ENCODE data around the gene DIS3L2.

DIS3L2 gene

GRCh38 chr2:232255033-232255432, 293.5 kb downstream of the DIS3L2 start:
- Histone ChIP-seq H3K14ac (ENCODE audit: low read length) (no peak overlapping the region), H4K8ac (ENCODE audit: low read depth, low read length) (no peak overlapping the region)

GRCh38 chr2:232260075-232260474, 298.6 kb downstream of the DIS3L2 start:
- H3K14ac ChIP-seq (ENCODE audit: low read length) = no peak overlapping the region
- no peak overlapping the region for H3K27ac ChIP-seq (replicated peaks; ENCODE audit: low read length)
- H3K79me1 ChIP-seq (ENCODE audit: low read depth, low read length) = no peaks in the 10 kb centered on the region
- no peak overlapping the region for H3K23ac ChIP-seq (ENCODE audit: low read depth, low read length, poor library complexity)
- no peak overlapping the region for H2BK5ac ChIP-seq (ENCODE audit: low read length)
- H2AFZ ChIP-seq (ENCODE audit: low read length) = no peak overlapping the region
- H3K4me2 ChIP-seq (ENCODE audit: insufficient read depth, low read length, poor library complexity, severe bottlenecking) = no peak overlapping the region
- WGBS, 2 donors (ENCODE audit: extremely low coverage in 2 of 2, insufficient read length in 2 of 2, insufficient replicate concordance in 1 of 2) = no CpG with 5 or more reads among the region's 3 CpGs
- peaks cover 10 to 29% of the 10 kb centered on the region in 2 donors for H3K4me1 ChIP-seq (ENCODE audit: control insufficient read depth in 2 of 2, insufficient read depth in 1 of 2, low read depth in 1 of 2, low read length in 2 of 2)
- H3K4me3 ChIP-seq (ENCODE audit: low read length in 2 of 2) = no peak overlapping the region
- no peaks in the 10 kb centered on the region for H3K27me3 ChIP-seq (ENCODE audit: control insufficient read depth in 3 of 3, insufficient read depth in 3 of 3, low read depth in 1 of 3, low read length in 3 of 3)
- H2BK120ac ChIP-seq (ENCODE audit: low read depth, low read length) = no peak overlapping the region
- no peak overlapping the region for H2AK5ac ChIP-seq (ENCODE audit: low read depth, low read length)
- H2BK15ac ChIP-seq (ENCODE audit: low read length) = no peak overlapping the region
- H3K9me3 ChIP-seq (replicated peaks in 1 of 2; ENCODE audit: control insufficient read depth in 2 of 2, insufficient read depth in 1 of 2, low read depth in 1 of 2, low read length in 2 of 2) = peaks cover under 1 to 3% of the 10 kb centered on the region in 2 donors
- no peak overlapping the region for H4K91ac ChIP-seq (ENCODE audit: low read depth, low read length, poor library complexity)
- no peak overlapping the region for H3K4ac ChIP-seq (ENCODE audit: low read length)
- no peak for DNase-seq (ENCODE audit: low spot score)
- H3K36me3 ChIP-seq (replicated peaks in 1 of 2; ENCODE audit: control insufficient read depth in 2 of 2, insufficient read depth in 2 of 2, low read length in 2 of 2) = peaks cover under 1 to 12% of the 10 kb centered on the region in 2 donors
- H3K9ac ChIP-seq (ENCODE audit: low read depth, low read length, poor library complexity) = no peak overlapping the region
- no peak overlapping the region for H4K8ac ChIP-seq (ENCODE audit: low read depth, low read length)
- H3K18ac ChIP-seq (ENCODE audit: low read length) = no peak overlapping the region
- H2BK12ac ChIP-seq (ENCODE audit: low read length) = no peak overlapping the region

More at GRCh38 chr2:232255033-232255432, 293.5 kb downstream of the DIS3L2 start:
- H2BK12ac ChIP-seq (ENCODE audit: low read length) = no peak overlapping the region
- no peak overlapping the region for H3K9ac ChIP-seq (ENCODE audit: low read depth, low read length, poor library complexity)
- WGBS, 2 donors (ENCODE audit: extremely low coverage in 2 of 2, insufficient read length in 2 of 2, insufficient replicate concordance in 1 of 2) = no CpG with 5 or more reads among the region's 5 CpGs
- H3K4me2 ChIP-seq (ENCODE audit: insufficient read depth, low read length, poor library complexity, severe bottlenecking) = no peak overlapping the region
- H3K4me3 ChIP-seq (ENCODE audit: low read length in 2 of 2) = no peak overlapping the region
- no peaks in the 10 kb centered on the region for H3K27me3 ChIP-seq (ENCODE audit: control insufficient read depth in 3 of 3, insufficient read depth in 3 of 3, low read depth in 1 of 3, low read length in 3 of 3)
- no peak overlapping the region for H2AFZ ChIP-seq (ENCODE audit: low read length)
- H2AK5ac ChIP-seq (ENCODE audit: low read depth, low read length) = no peak overlapping the region
- no peak overlapping the region for H3K4ac ChIP-seq (ENCODE audit: low read length)
- no peak overlapping the region for H2BK15ac ChIP-seq (ENCODE audit: low read length)
- H2BK120ac ChIP-seq (ENCODE audit: low read depth, low read length) = no peak overlapping the region
- peaks cover 4 to 15% of the 10 kb centered on the region in 2 donors for H3K4me1 ChIP-seq (ENCODE audit: control insufficient read depth in 2 of 2, insufficient read depth in 1 of 2, low read depth in 1 of 2, low read length in 2 of 2)
- DNase-seq (ENCODE audit: low spot score) = no peak
- no peak overlapping the region for H3K27ac ChIP-seq (replicated peaks; ENCODE audit: low read length)
- H4K91ac ChIP-seq (ENCODE audit: low read depth, low read length, poor library complexity) = no peak overlapping the region
- peaks cover 0 to 2% of the 10 kb centered on the region in 2 donors for H3K9me3 ChIP-seq (replicated peaks in 1 of 2; ENCODE audit: control insufficient read depth in 2 of 2, insufficient read depth in 1 of 2, low read depth in 1 of 2, low read length in 2 of 2)
- peaks cover 2 to 6% of the 10 kb centered on the region in 2 donors for H3K36me3 ChIP-seq (replicated peaks in 1 of 2; ENCODE audit: control insufficient read depth in 2 of 2, insufficient read depth in 2 of 2, low read length in 2 of 2)
- no peak overlapping the region for H3K23ac ChIP-seq (ENCODE audit: low read depth, low read length, poor library complexity)
- no peak overlapping the region for H3K18ac ChIP-seq (ENCODE audit: low read length)
- no peak overlapping the region for H2BK5ac ChIP-seq (ENCODE audit: low read length)
- no peaks in the 10 kb centered on the region for H3K79me1 ChIP-seq (ENCODE audit: low read depth, low read length)

- Histone ChIP-seq H3K4me1 (ENCODE audit: control insufficient read depth in 2 of 2, insufficient read depth in 1 of 2, low read depth in 1 of 2, low read length in 2 of 2) (peaks cover 12 to 31% of the 10 kb centered on the region in 2 donors), H3K18ac (ENCODE audit: low read length) (no peak overlapping the region), H2AK5ac (ENCODE audit: low read depth, low read length) (no peak overlapping the region), H3K9me3 (replicated peaks in 1 of 2; ENCODE audit: control insufficient read depth in 2 of 2, insufficient read depth in 1 of 2, low read depth in 1 of 2, low read length in 2 of 2) (peaks cover 0 to 3% of the 10 kb centered on the region in 2 donors), H3K36me3 (replicated peaks in 1 of 2; ENCODE audit: control insufficient read depth in 2 of 2, insufficient read depth in 2 of 2, low read length in 2 of 2) (peaks cover 0 to 12% of the 10 kb centered on the region in 2 donors), H3K27ac (replicated peaks; ENCODE audit: low read length) (no peak overlapping the region), H4K91ac (ENCODE audit: low read depth, low read length, poor library complexity) (no peak overlapping the region), H4K8ac (ENCODE audit: low read depth, low read length) (no peak overlapping the region), H3K4me3 (ENCODE audit: low read length in 2 of 2) (no peak overlapping the region), H2AFZ (ENCODE audit: low read length) (no peak overlapping the region), H3K4me2 (ENCODE audit: insufficient read depth, low read length, poor library complexity, severe bottlenecking) (no peak overlapping the region), H2BK120ac (ENCODE audit: low read depth, low read length) (no peak overlapping the region), H3K9ac (ENCODE audit: low read depth, low read length, poor library complexity) (no peak overlapping the region), H3K79me1 (ENCODE audit: low read depth, low read length) (no peaks in the 10 kb centered on the region), H2BK12ac (ENCODE audit: low read length) (no peak overlapping the region), H3K4ac (ENCODE audit: low read length) (no peak overlapping the region), H2BK15ac (ENCODE audit: low read length) (no peak overlapping the region), H3K27me3 (ENCODE audit: control insufficient read depth in 3 of 3, insufficient read depth in 3 of 3, low read depth in 1 of 3, low read length in 3 of 3) (no peaks in the 10 kb centered on the region), H2BK5ac (ENCODE audit: low read length) (no peak overlapping the region), H3K23ac (ENCODE audit: low read depth, low read length, poor library complexity) (no peak overlapping the region), H3K14ac (ENCODE audit: low read length) (no peak overlapping the region)
- WGBS, 2 donors (ENCODE audit: extremely low coverage in 2 of 2, insufficient read length in 2 of 2, insufficient replicate concordance in 1 of 2) = no CpG with 5 or more reads among the region's 2 CpGs
- DNase-seq (ENCODE audit: low spot score) = no peak
These were observed 300.3 kb downstream of the DIS3L2 start for GRCh38 chr2:232261776-232262175.

- Histone ChIP-seq H3K79me1 (ENCODE audit: low read depth, low read length) (no peaks in the 10 kb centered on the region), H3K27ac (replicated peaks; ENCODE audit: low read length) (no peak overlapping the region), H3K23ac (ENCODE audit: low read depth, low read length, poor library complexity) (no peak overlapping the region), H2BK120ac (ENCODE audit: low read depth, low read length) (no peak overlapping the region), H3K4me2 (ENCODE audit: insufficient read depth, low read length, poor library complexity, severe bottlenecking) (no peak overlapping the region), H2AK5ac (ENCODE audit: low read depth, low read length) (no peak overlapping the region), H3K18ac (ENCODE audit: low read length) (no peak overlapping the region), H2BK12ac (ENCODE audit: low read length) (no peak overlapping the region), H4K91ac (ENCODE audit: low read depth, low read length, poor library complexity) (no peak overlapping the region), H3K36me3 (replicated peaks in 1 of 2; ENCODE audit: control insufficient read depth in 2 of 2, insufficient read depth in 2 of 2, low read length in 2 of 2) (peaks cover 0 to 12% of the 10 kb centered on the region in 2 donors), H3K9ac (ENCODE audit: low read depth, low read length, poor library complexity) (no peak overlapping the region), H3K4me1 (ENCODE audit: control insufficient read depth in 2 of 2, insufficient read depth in 1 of 2, low read depth in 1 of 2, low read length in 2 of 2) (peaks cover 14 to 32% of the 10 kb centered on the region in 2 donors), H2AFZ (ENCODE audit: low read length) (no peak overlapping the region), H3K9me3 (replicated peaks in 1 of 2; ENCODE audit: control insufficient read depth in 2 of 2, insufficient read depth in 1 of 2, low read depth in 1 of 2, low read length in 2 of 2) (peaks cover 0 to 3% of the 10 kb centered on the region in 2 donors), H4K8ac (ENCODE audit: low read depth, low read length) (no peak overlapping the region), H2BK5ac (ENCODE audit: low read length) (no peak overlapping the region), H3K4me3 (ENCODE audit: low read length in 2 of 2) (no peak overlapping the region), H3K4ac (ENCODE audit: low read length) (no peak overlapping the region), H3K27me3 (ENCODE audit: control insufficient read depth in 3 of 3, insufficient read depth in 3 of 3, low read depth in 1 of 3, low read length in 3 of 3) (no peaks in the 10 kb centered on the region), H3K14ac (ENCODE audit: low read length) (no peak overlapping the region), H2BK15ac (ENCODE audit: low read length) (no peak overlapping the region)
- DNase-seq (ENCODE audit: low spot score) = no peak
- whole genome bisulfite sequencing, 2 donors (ENCODE audit: extremely low coverage in 2 of 2, insufficient read length in 2 of 2, insufficient replicate concordance in 1 of 2) = no CpG with 5 or more reads among the region's 15 CpGs
These were observed 301.8 kb downstream of the DIS3L2 start for GRCh38 chr2:232263295-232263694.
